Natural killer cell (primary cell): ENCODE data around the gene MRPL30. TPM values are rescaled to one million over a fixed set of nuclear protein-coding genes. Genes with fewer than 3 reads are reported as not detected.
A peak's percentile ranks its signal among the peaks of the same experiment; 100 is the strongest.
"Not testable (repeated sequence)": the region's sequence is repeated elsewhere in the genome, so short reads cannot be mapped to it uniquely, and the experiment has no call there.

Experiments used
- ATAC-seq, 3 donors: fragments of 150-1000 bp in 2 of 3; fragments of 200-7000 bp in 1 of 3; cut with Tn5 transposase; 1 replicate in 1 of 3; 2 replicates in 2 of 3; pipeline ENCODE4 v1.10.0; 2021; ENCODE audit warnings: mild to moderate bottlenecking in 2 of 3, moderate library complexity in 2 of 3
- DNase-seq, 2 donors: peaks; one replicate each; pipeline versions ENCODE4 v3.0.0 to v3.0.0-alpha.2; 2013 to 2021; ENCODE audit warnings: mixed read lengths in 1 of 2
- H3K27ac ChIP-seq: one replicate; pipeline ENCODE4 v1.5.1; 2013; ENCODE audit warnings: mild to moderate bottlenecking, low read length
- H3K27me3 ChIP-seq: one replicate; pipeline ENCODE4 v1.6.1; 2013; ENCODE audit warnings: low read length; ENCODE audit not compliant: control insufficient read depth, insufficient read depth
- H3K36me3 ChIP-seq: one replicate; pipeline ENCODE4 v1.6.1; 2013; ENCODE audit warnings: low read length; ENCODE audit not compliant: control insufficient read depth, insufficient read depth
- H3K4me1 ChIP-seq: one replicate; pipeline ENCODE4 v1.6.1; 2013; ENCODE audit warnings: low read length; ENCODE audit not compliant: control insufficient read depth, insufficient read depth
- H3K4me3 ChIP-seq: one replicate; pipeline ENCODE4 v1.5.1; 2013; ENCODE audit warnings: low read length
- H3K9me3 ChIP-seq: one replicate; pipeline ENCODE4 v1.6.1; 2013; ENCODE audit warnings: low read length; ENCODE audit not compliant: control insufficient read depth, insufficient read depth
- H3K27ac Mint-ChIP-seq, 2 donors: one replicate each; pipeline ENCODE4 v1.8.0; 2022; ENCODE audit warnings: mild to moderate bottlenecking in 2 of 2, mixed read lengths in 2 of 2, moderate library complexity in 1 of 2
- H3K27me3 Mint-ChIP-seq, 2 donors: one replicate each; pipeline ENCODE4 v1.8.0; 2022; ENCODE audit warnings: low read depth in 2 of 2, mixed read lengths in 2 of 2
- H3K36me3 Mint-ChIP-seq: one replicate; pipeline ENCODE4 v1.8.0; 2022; ENCODE audit warnings: mixed read lengths
- H3K4me1 Mint-ChIP-seq, 2 donors: one replicate each; pipeline ENCODE4 v1.8.0; 2022; ENCODE audit warnings: mixed read lengths in 2 of 2
- H3K4me3 Mint-ChIP-seq: one replicate; pipeline ENCODE4 v1.8.0; 2022; ENCODE audit warnings: mild to moderate bottlenecking, moderate library complexity, mixed read lengths
- H3K9me3 Mint-ChIP-seq, 2 donors: one replicate each; pipeline ENCODE4 v1.8.0; 2022; ENCODE audit warnings: mixed read lengths in 2 of 2
- CTCF ChIP-seq: fragments of 200-600 bp; IDR thresholded peaks from one replicate; pipeline ENCODE4 v1.8.0; 2022; ENCODE audit warnings: antibody characterized with exemption
- WGBS: methylation state at CpG from one replicate; pipeline ENCODE4 v1.1.7; 2013; ENCODE audit warnings: missing lambda C conversion rate; ENCODE audit not compliant: insufficient coverage; 5-methylcytosine and 5-hydroxymethylcytosine counted together
- intact Hi-C: fragments of 100-400 bp; cut with micrococcal nuclease; formaldehyde crosslinking; loops from one replicate; pipeline ENCODE4 v1.14.2; 2022
- total RNA-seq, 4 donors: library from RNA; stranded (reverse); fragments of 120-200 nt in 1 of 4; gene quantifications; one replicate each; pipeline versions ENCODE4 v1.2.3 to v1.2.4, GENCODE V29; 2013 to 2022

Gene MRPL30
- 10 to 100 TPM; 16.0 to 18.6 (median 16.9) TPM for total RNA-seq
- total RNA-seq (2013): 28.3 TPM

DNA sequence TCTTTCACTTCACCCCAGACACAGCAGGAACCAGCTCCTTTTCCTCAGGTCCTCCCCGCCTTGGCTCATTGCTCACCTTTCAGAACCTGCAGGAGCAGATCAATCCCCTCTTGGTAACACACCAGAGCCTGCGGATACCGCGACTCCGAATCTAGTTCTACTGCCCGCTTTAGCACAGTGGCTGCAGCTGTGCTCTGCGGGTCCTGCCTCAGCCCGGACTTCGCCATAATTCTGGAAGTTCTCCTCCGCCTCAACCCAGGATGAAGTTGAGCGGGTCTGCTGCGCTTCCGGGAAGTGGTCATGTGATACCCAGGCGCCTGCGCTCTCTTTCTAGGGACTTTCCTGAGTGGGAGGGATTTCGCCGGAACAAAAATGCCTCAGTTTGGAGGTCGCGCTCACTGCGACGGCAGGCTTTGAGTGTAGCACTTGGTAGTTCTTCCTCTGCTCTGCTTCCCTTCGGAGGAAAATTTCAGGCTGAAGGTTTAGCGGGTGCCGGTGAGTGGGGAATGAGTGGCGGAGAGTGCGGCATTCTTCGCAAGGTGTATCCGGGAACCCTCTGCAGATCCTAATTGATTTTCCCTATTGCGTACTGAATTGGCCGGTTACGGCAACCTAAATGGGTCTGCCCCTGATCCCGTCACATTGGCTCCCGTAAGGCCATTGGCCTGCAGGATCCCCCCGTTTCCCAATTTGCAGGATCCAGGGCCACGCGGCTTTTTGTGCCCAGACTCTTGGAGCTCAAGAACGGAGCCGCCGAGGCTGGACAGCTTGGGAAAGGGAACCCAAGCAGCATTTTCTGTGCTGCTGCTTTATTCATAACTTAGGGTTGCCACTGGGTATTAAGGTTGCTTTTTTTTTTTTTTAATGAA is at the start of gene MRPL30, which contains the start of gene MITD1:
Gene MRPL30, plus strand, starts transcription at position 430 of the 869 bp plus-strand sequence. CDS start 5,020 bp downstream, outside the sequence.
Gene MITD1, minus strand, starts transcription at position 304 of the 869 bp plus-strand sequence. Its CDS starts 77 bp downstream, at position 227.
- H3K4me1 ChIP-seq: peaks cover 20% of the 10 kb centered on the region
- TF ChIP-seq CTCF: no peak
- Mint-ChIP-seq H3K4me3 (peak within 1 kb of the TSS; percentile 100), H3K9me3 (no peaks in the 10 kb centered on the region), H3K27me3 (no peaks in the 10 kb centered on the region), H3K36me3 (no peaks in the 10 kb centered on the region), H3K4me1 (peaks cover 58 to 62% of the 10 kb centered on the region in 2 donors), H3K27ac (peak within 1 kb of the TSS; percentile 99 to 100)
- peak; percentile 94 to 98 (median 97) for ATAC-seq
- H3K36me3 ChIP-seq: no peaks in the 10 kb centered on the region
- H3K27ac ChIP-seq: peak within 1 kb of the TSS; percentile 74
- H3K9me3 ChIP-seq: no peaks in the 10 kb centered on the region
- no peaks in the 10 kb centered on the region for H3K27me3 ChIP-seq
- WGBS: under 1% methylated on average over 39 of the region's 39 CpGs
- H3K4me3 ChIP-seq: peak within 1 kb of the TSS; percentile 75
- peak; percentile 91 to 97 for DNase-seq
- intact Hi-C loops: loop anchor here (1.0 kb wide), 4 partner anchors 27 to 309 kb away; partner anchors contain the start of genes C2orf15, LIPT1, REV1 and TSGA10

DNA sequence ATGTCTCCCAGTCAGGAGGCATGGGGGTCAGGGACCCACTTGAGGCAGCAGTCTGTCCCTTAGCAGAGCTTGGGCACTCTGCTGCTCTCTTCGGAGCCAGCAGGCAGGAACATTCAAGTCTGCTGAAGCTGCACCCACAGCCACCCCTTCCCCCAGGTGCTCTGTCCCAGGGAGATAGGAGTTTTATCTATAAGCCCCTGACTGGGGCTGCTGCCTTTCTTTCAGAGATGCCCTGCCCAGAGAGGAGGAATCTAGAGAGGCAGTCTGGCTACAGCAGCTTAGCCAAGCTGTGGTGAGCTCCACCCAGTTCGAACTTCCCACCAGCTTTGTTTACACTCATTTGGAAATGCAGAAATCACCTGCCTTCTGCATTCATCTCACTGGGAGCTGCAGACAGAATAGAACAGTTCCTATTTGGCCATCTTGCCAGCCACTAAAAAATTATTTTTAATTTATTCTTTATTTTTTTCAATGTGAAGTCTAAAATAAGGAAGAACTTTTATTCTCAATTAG is 45.9 kb upstream of the MRPL30 start:
- H3K9me3 Mint-ChIP-seq: peaks cover 13 to 16% of the 10 kb centered on the region in 2 donors
- H3K27ac ChIP-seq, H3K9me3 ChIP-seq, H3K27ac Mint-ChIP-seq, H3K27me3 ChIP-seq, H3K27me3 Mint-ChIP-seq, ATAC-seq, H3K4me3 Mint-ChIP-seq, H3K4me1 Mint-ChIP-seq, DNase-seq, H3K4me1 ChIP-seq, H3K36me3 ChIP-seq, H3K4me3 ChIP-seq, intact Hi-C loops: not testable (repeated sequence)
- H3K36me3 Mint-ChIP-seq: peaks cover 44% of the 10 kb centered on the region
- 98% methylated on average over 2 of the region's 2 CpGs for WGBS

DNA sequence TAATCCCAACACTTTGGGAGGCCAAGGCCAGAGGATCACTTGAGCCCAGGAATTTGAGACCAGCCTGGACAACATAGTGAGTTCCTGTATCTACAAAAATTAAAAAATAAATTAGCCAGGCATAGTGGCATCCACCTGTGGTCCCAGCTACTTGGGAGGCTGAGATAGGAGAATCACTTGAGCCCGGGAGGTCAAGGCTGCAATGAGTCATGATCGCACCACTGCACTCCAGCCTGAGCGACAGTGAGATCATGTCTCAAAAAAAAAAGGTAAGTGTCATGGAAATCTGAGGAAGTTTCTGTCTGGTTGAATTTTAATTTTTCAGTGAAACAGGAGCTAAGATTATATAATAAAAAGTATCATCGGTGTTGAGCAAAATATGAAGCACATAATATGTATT is 42.0 kb upstream of the MRPL30 start:
- peaks cover 23 to 25% of the 10 kb centered on the region in 2 donors for H3K4me1 Mint-ChIP-seq
- no peak overlapping the region for H3K4me3 ChIP-seq
- H3K27ac Mint-ChIP-seq: no peak overlapping the region

More for the DNA sequence above, 42.0 kb upstream of the MRPL30 start:
- intact Hi-C loops: no loop called here
- ATAC-seq (no peak), DNase-seq (no peak)
- no peak overlapping the region for H3K27ac ChIP-seq
- H3K9me3 Mint-ChIP-seq: peaks cover 2 to 3% of the 10 kb centered on the region in 2 donors
- H3K36me3 ChIP-seq: no peaks in the 10 kb centered on the region
- peak overlapping the region; percentile 42 for H3K4me3 Mint-ChIP-seq
- no peaks in the 10 kb centered on the region for H3K27me3 ChIP-seq
- peaks cover 13% of the 10 kb centered on the region for H3K4me1 ChIP-seq
- WGBS: 97% methylated on average over 3 of the region's 4 CpGs
- peaks cover 3% of the 10 kb centered on the region for H3K9me3 ChIP-seq
- H3K36me3 Mint-ChIP-seq: peaks cover 7% of the 10 kb centered on the region
- TF ChIP-seq CTCF: no peak
- peaks cover 0 to 2% of the 10 kb centered on the region in 2 donors for H3K27me3 Mint-ChIP-seq
